ENCODE data around the gene LIMK1.
A peak's percentile ranks its signal among the peaks of the same experiment; 100 is the strongest.
"Not testable (repeated sequence)": the region's sequence is repeated elsewhere in the genome, so short reads cannot be mapped to it uniquely, and the experiment has no call there.

Gene LIMK1

GRCh38 chr7:74083117-74083876, at the start of gene LIMK1:
Gene LIMK1, plus strand, starts transcription at chr7:74083804. Its CDS starts 187 bp downstream, at chr7:74083991.
- peak; percentile 81 for DNase-seq

DNA sequence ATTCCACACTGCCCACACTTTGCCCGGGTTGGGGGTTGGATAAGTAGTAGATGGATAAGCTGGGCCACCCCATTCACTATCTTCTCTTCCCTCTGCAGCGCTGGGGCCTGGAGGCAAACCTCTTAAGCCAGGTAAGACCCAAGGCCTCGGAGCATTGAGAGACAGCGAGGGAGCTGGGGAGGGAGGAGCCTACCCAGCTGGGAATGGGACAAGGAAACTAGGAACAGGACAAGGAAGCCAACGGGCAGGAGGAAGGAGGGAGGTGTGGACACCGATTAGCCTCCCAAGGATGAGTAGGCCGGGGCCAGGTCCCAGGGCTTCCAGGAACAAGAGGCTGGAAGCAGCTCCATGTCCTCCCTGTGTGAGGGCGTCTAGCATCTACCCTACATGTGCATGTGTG, 46.0 kb upstream of the LIMK1 start:
- DNase-seq = no peak

GRCh38 chr7:74038194-74038961, 45.2 kb upstream of the LIMK1 start:
- DNase-seq = no peak

DNA sequence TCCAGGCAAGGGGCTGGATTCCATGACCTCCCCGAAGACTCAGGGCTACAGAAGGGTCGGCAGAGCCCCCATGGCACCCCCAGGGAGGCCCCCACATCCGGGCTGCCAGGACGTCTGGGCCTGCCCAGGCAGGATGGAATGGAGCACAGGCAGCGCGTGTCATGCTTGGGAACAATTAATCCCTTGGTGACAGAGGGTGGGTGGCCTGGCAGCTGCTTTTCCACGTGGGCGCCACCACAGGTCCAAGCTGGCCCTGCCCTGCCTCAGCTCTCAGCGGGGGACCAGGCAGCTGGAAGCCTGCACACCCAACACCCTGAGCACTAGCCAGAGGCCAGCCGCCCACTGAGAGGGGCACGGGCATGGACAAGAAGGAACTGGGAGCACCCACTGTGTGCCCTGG, 44.3 kb upstream of the LIMK1 start:
- DNase-seq = no peak

GRCh38 chr7:74040101-74040790, 43.4 kb upstream of the LIMK1 start:
- DNase-seq = no peak

GRCh38 chr7:74040791-74041520, 42.6 kb upstream of the LIMK1 start:
- no peak for DNase-seq

- no peak for DNase-seq
These were observed 40.7 kb upstream of the LIMK1 start for GRCh38 chr7:74042746-74043522.

GRCh38 chr7:74043523-74043951, 40.1 kb upstream of the LIMK1 start:
- no peak for DNase-seq

DNA sequence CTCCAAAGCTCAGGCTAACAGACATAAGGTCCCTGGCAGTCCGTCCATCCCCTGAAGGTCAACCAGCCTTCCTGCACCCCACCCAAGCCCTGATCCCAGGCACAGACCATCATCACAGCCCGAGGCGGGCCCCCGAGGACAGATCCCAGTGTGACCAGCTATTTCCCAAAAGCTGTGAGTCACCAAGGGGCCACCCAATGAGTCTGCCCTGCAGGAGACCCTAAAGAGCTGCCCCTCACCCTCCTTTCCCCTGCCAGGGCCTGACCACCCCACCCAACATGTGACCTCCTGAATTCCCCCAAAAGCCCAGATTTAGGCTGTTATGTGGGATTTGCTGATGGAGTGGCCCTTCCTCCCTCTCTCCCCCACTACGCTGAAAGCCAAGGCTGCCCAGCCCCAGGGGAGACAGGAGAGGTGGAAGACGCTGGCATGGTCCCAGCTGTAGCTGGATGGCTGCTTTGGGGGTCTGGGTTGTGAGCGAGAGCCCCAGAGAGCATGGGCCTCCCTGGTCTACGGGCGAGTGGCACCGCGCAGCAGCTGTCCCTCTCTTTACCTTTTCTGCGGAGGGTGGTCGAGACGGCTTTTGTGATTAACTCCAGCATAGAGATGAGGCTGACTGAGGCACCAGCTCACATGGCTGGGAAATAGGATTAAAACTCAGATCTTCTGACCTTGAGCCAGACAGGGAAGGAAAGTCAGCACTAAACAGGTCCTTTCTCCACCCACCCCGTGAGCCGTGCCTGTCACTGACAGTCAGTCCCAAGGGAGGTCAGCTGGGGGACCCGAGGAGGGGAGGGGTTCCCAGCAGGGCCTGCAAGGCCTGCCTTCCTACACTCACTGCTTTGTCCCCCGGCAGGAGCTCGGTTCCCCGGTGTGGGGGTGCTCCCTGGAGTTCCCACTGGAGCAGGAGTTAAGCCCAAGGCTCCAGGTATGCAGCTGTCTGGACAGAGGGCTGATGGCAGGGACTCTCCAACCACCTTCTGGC, 38.9 kb upstream of the LIMK1 start:
- no peak for DNase-seq

DNA sequence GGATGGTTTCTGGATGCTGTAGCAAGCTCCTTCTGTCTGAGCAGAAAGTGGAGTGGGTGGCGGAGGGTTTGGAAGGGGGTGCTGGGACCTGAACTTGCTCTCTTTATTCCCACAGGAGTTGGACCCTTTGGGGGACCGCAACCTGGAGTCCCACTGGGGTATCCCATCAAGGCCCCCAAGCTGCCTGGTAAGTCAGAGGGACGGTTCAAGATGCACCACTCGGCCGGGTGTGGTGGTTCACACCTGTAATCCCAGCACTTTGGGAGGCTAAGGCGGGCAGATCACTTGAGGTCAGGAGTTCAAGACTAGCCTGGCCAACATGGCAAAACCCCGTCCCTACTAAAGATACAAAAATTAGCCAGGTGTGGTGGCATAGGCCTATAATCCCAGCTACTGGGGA, 37.0 kb upstream of the LIMK1 start:
- not testable (repeated sequence) for DNase-seq

GRCh38 chr7:74047804-74048380, 35.7 kb upstream of the LIMK1 start:
- no peak for DNase-seq

DNA sequence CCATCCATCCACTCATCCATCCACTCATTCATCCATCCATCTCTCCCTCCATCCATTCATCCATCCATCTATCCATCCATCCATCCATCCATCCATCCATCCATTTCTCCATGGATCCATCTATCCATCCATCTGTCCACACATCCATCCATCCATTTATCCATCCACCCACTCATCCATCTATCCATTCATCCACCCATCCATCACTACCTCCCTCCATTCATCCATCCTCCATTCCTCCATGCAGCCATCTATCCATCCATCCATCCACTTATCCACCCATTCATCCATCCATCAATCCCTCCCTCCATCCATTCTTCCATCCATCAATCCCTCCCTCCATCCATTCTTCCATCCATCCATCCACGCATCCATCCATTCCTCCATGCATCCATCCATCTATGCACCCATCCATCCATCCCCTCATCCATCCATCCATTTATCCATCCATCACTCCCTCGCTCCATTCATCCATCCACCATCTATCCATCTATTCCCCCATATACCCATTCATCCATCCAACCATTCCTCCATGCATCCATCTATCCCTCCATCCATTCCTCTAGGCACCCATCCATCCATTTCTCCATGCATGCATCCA, 34.5 kb upstream of the LIMK1 start:
- DNase-seq = no peak

DNA sequence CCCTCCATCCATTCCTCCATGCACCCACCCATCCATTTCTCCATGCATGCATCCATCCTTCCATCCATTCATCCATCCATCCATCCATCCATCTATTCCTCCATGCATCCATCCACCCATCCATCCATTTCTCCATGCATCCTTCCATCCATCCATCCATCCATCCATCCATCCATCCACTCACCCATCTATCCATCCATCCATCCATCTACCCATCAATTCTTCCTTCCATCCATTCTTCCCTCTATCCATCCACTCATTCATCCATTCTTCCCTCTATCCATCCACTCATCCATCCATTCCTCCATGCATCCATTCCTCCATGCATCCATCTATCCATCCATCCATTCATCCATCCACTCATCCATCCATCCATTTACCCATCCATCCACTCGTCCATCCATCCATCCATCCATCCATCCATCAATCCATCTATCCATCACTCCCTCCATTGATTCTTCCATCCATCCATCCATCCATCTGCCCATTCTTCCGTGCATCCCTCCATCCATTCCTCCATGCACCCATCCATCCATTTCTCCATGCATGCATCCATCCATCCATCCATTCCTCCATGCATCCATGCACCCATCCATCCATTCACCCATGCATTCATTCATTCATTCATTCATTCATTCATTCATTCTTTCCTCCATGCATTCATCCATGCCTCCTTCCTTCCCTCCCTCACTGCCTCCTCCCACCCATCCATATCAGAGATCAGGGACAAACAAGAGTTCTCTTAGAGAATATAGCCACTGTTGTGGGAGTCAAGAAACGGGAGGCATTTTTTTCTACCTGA, 33.4 kb upstream of the LIMK1 start:
- no peak for DNase-seq

GRCh38 chr7:74051193-74051592, 32.4 kb upstream of the LIMK1 start:
- DNase-seq = no peak

GRCh38 chr7:74051629-74052410, 31.8 kb upstream of the LIMK1 start:
- DNase-seq = no peak

DNA sequence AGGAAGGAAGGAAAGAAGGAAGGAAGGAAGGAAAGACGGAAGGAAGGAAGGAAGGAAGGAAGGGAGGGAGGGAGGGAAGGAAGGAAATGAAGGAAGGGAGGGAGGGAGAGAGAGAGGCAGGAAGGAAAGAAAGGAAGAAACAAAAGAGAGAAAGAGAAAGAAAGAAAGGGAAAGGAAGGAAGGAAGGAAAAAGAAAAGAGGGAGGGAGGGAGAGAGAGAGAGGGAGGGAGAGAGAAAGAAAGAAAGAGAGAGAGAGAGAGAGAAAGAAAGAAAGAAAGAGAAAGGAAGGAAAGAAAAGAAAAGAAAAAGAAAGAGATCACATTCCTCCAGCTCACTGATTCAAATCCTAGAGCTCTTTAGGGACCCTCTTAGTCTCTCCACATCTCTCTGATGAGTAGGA, 31.0 kb upstream of the LIMK1 start:
- no peak for DNase-seq

- no peak for DNase-seq
These were observed 29.9 kb upstream of the LIMK1 start for GRCh38 chr7:74053589-74054186.

Measured in activated CD8-positive, alpha-beta memory T cell treated with anti-CD3 and anti-CD28 coated beads, Interleukin-2, amount 50 U/mL, for 4 hours (primary cell).